Effector memory CD4-positive, alpha-beta T cell (primary cell): Measurements from ENCODE around the gene MPND.

Source experiments
- DNase-seq, 3 donors: peaks; one replicate each; pipeline ENCODE4 v3.0.0-alpha.2; 2020
- H3K27ac ChIP-seq: 2 replicates; pipeline ENCODE4 v1.7.0; 2013; ENCODE audit warnings: mild to moderate bottlenecking, low read length, moderate library complexity; ENCODE audit not compliant: insufficient read depth, poor library complexity, severe bottlenecking
- H3K27me3 ChIP-seq: replicated peaks from 2 replicates; pipeline ENCODE4 v1.7.0; 2013; ENCODE audit warnings: mild to moderate bottlenecking, low read length; ENCODE audit not compliant: insufficient read depth, control insufficient read depth, poor library complexity, severe bottlenecking
- H3K36me3 ChIP-seq: 2 replicates; pipeline ENCODE4 v1.7.0; 2013; ENCODE audit warnings: mild to moderate bottlenecking, low read length, moderate library complexity; ENCODE audit not compliant: control insufficient read depth, insufficient read depth
- H3K4me1 ChIP-seq: 2 replicates; pipeline ENCODE4 v1.7.0; 2013; ENCODE audit warnings: low read length, mild to moderate bottlenecking; ENCODE audit not compliant: control insufficient read depth, insufficient read depth, poor library complexity, severe bottlenecking
- H3K4me3 ChIP-seq: 2 replicates; pipeline ENCODE4 v1.7.0; 2013; ENCODE audit warnings: low read length, low read depth, mild to moderate bottlenecking; ENCODE audit not compliant: insufficient read depth, poor library complexity, severe bottlenecking
- H3K9me3 ChIP-seq: 2 replicates; pipeline ENCODE4 v1.7.0; 2013; ENCODE audit warnings: mild to moderate bottlenecking, low read length, moderate library complexity; ENCODE audit not compliant: control insufficient read depth

Gene MPND

DNA sequence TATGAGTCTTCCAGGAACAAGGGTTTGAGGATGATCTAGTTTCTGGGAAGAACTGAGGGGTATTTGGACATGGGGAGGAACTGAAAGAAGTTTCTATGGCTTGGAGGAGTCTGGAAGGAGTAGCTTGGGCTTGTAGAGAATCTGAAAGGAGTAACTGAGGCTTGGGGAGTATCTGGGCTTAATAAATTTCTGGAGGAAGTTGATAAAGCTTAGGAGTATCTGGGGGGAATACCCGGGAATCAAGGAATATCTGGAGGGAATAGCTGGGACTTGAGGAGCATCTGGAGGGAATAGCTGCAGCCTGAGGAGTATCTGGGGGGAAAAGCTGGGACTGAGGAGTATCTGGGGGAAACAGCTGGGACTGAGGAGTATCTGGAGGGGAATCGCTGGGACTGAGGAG, 22.9 kb upstream of the MPND start:
- no peak overlapping the region for H3K27ac ChIP-seq
- H3K27me3 ChIP-seq: no peaks in the 10 kb centered on the region
- DNase-seq: no peak
- H3K36me3 ChIP-seq: no peaks in the 10 kb centered on the region
- no peaks in the 10 kb centered on the region for H3K4me1 ChIP-seq
- no peaks in the 10 kb centered on the region for H3K9me3 ChIP-seq
- no peak overlapping the region for H3K4me3 ChIP-seq

DNA sequence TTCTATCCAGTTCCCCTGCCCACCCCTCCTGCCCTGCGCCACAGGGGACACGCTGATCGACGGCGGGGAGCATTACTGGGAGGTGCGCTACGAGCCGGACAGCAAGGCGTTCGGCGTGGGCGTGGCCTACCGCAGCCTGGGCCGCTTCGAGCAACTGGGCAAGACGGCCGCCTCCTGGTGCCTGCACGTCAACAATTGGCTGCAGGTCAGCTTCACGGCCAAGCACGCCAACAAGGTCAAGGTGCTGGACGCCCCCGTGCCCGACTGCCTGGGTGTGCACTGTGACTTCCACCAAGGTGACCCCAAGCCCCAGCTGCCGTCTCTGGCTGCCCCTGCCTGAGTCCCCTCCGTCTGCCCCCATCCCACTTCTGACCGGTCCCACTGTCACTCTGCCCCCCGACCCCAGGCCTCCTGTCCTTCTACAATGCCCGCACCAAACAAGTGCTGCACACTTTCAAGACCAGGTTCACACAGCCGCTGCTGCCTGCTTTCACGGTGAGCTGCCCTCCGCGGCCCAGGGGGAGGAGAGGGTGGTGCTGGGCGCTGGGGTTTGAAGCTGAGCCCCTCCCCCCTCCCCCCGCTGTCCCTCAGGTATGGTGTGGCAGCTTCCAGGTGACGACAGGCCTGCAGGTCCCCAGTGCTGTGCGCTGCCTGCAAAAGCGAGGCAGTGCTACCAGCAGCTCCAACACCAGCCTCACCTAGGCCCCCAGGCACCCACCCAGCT, 20.3 kb upstream of the MPND start:
- H3K27ac ChIP-seq: no peak overlapping the region
- no peak overlapping the region for H3K4me3 ChIP-seq
- no peak for DNase-seq
- H3K36me3 ChIP-seq: no peaks in the 10 kb centered on the region
- H3K27me3 ChIP-seq: no peaks in the 10 kb centered on the region
- peaks cover 13% of the 10 kb centered on the region for H3K4me1 ChIP-seq
- no peaks in the 10 kb centered on the region for H3K9me3 ChIP-seq

DNA sequence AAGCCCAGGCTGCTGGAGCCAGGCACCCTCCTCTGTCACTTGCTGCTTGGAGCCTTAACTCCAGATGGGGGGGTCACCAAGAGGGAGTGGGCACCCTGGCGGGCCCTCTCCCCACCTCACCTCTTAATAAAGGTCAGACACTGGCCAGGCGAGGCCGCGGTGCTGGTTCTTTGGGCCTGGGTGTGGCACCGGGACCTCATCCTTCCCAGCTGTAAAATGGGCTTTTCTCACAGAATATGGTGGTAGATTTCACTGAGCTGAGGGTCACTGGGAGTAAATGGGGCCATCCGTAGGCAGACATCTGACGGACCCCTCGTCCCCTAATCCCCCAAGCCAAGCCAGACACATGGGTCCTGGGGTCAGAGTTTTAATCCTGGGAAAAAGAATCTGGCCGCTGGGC, 19.7 kb upstream of the MPND start:
- no peak overlapping the region for H3K4me3 ChIP-seq
- no peaks in the 10 kb centered on the region for H3K36me3 ChIP-seq
- peaks cover 16% of the 10 kb centered on the region for H3K4me1 ChIP-seq
- no peaks in the 10 kb centered on the region for H3K27me3 ChIP-seq
- H3K27ac ChIP-seq: no peak overlapping the region
- no peak for DNase-seq
- no peaks in the 10 kb centered on the region for H3K9me3 ChIP-seq

DNA sequence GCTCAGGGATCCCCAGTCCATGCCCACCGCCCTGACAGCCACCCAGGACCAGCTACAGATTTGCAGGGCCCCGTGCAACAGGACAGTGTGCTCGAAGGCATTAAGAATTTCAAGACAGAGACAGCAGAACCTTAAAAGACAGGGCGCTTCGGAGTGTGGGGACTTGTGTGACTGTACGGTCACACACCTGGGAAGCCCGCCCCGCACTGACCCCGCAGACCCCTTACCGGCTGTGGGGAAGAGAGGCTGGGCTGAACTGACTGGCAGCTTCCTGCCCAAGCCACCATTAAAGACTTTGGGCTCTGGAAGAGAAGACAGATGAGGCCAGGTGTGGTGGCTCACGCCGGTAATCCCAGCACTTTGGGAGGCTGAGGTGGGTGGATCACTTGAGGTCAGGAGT, 19.1 kb upstream of the MPND start:
- Histone ChIP-seq H3K4me1 (peaks cover 19% of the 10 kb centered on the region), H3K27ac (no peak overlapping the region), H3K27me3 (no peaks in the 10 kb centered on the region), H3K4me3 (no peak overlapping the region), H3K36me3 (no peaks in the 10 kb centered on the region), H3K9me3 (no peaks in the 10 kb centered on the region)
- no peak for DNase-seq

DNA sequence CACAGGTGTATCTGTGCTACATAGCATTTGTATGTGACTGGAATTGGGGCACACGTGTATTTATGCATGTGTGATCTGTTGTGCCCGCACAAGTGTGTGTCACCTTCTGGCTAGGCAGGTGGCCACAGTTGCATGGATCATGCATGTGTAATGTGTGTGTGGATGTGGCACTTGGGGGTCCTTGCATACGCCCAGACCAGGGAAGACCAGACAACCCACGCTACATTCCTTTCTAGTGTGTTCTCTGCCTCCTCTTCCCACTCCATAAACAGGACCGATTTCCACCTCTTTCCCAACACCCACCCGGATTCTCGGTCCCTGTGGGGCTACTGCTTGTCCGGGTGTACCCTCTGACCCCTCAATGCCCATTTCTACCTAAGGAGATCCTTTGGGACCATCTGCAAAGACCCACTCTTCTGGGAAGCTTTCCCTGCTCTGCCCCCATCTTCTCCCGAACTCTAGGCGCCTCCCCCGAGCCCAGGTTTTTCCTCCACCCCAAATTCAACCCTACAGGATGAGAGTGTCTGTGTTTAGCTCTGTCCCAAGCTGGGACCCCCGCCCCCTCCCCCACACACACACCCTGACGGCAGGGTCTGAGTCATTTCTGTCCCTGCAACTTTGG, 17.0 kb upstream of the MPND start:
- Histone ChIP-seq H3K27me3 (no peaks in the 10 kb centered on the region), H3K4me1 (peaks cover 19% of the 10 kb centered on the region), H3K36me3 (no peaks in the 10 kb centered on the region), H3K4me3 (no peak overlapping the region), H3K27ac (no peak overlapping the region), H3K9me3 (no peaks in the 10 kb centered on the region)
- DNase-seq: no peak

DNA sequence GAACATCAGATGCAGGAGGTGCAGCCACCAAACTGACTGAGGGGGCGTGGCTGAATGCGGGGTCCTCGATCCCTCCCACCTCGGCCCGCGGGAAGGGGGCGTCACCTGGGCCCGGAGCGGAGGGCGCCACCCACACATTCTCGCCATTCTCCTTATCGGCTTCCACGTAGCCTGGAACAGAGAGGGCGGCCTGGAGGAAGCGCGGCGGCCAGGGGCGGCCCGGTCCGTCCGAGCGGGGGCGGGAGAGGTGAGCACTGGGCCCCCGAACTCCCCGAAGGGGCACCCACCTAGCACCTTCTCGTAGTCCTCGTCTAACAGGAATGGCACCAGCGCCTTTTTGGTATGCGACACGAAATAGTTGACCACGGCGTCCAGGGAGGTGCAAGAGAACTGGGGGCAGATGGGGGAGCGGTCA, 16.5 kb upstream of the MPND start:
- DNase-seq: no peak
- Histone ChIP-seq H3K36me3 (no peaks in the 10 kb centered on the region), H3K4me1 (peaks cover 19% of the 10 kb centered on the region), H3K4me3 (peak overlapping the region; percentile 45), H3K27ac (no peak overlapping the region), H3K9me3 (no peaks in the 10 kb centered on the region), H3K27me3 (no peaks in the 10 kb centered on the region)

DNA sequence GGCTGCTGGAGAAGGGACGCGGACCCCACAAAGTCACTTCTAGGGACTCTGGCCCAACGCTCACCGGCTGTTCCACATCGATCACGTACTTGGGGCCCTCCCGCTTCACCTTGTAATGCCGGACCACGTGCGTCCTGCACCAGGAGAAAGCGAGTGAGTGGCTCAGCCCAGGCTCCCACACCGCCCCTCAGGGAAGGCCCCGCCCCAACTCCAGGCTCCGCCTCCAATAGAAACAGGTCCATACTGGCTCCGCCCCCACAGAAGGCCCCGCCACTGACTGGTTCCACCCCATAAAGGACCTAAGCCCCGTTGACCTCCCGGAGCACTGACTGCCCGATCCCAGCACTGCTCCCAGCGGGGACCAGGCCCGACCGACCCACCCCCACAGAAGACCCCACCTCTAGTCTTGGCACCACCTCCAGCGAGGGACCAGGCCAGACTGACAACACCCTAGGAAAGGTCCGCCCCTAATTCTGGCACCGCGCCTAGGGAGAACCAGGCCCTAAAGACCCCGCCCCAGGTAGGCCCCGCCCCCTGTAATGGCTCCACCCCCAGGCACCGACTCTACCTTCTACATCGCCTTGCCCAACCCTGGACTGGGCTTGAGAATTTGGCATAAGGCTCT, 16.0 kb upstream of the MPND start:
- H3K36me3 ChIP-seq: no peaks in the 10 kb centered on the region
- H3K4me3 ChIP-seq: peak overlapping the region; percentile 45
- H3K9me3 ChIP-seq: no peaks in the 10 kb centered on the region
- peak; percentile 49 to 67 (median 51) for DNase-seq
- peaks cover 19% of the 10 kb centered on the region for H3K4me1 ChIP-seq
- H3K27me3 ChIP-seq: no peaks in the 10 kb centered on the region
- H3K27ac ChIP-seq: no peak overlapping the region

DNA sequence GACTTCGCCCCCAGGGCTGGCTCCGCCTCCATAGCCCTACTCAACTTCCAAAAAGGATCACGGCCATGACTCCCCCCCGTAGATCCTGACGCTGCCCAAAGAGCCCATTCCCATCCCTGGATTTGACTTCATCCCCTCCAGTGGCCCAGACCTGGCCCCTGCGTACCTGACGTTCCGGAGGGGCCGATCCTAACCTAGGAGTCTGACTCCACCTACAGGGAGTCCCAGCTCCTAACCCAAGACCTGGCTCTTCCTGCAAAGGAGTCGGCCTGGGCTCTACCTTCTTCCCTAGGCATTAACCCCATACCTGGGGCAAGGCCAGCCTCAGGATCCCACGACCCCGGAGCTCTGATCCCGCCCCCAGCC, 15.5 kb upstream of the MPND start:
- Histone ChIP-seq H3K27me3 (no peaks in the 10 kb centered on the region), H3K36me3 (no peaks in the 10 kb centered on the region), H3K4me1 (peaks cover 19% of the 10 kb centered on the region), H3K27ac (no peak overlapping the region), H3K4me3 (peak overlapping the region; percentile 45), H3K9me3 (no peaks in the 10 kb centered on the region)
- no peak for DNase-seq

DNA sequence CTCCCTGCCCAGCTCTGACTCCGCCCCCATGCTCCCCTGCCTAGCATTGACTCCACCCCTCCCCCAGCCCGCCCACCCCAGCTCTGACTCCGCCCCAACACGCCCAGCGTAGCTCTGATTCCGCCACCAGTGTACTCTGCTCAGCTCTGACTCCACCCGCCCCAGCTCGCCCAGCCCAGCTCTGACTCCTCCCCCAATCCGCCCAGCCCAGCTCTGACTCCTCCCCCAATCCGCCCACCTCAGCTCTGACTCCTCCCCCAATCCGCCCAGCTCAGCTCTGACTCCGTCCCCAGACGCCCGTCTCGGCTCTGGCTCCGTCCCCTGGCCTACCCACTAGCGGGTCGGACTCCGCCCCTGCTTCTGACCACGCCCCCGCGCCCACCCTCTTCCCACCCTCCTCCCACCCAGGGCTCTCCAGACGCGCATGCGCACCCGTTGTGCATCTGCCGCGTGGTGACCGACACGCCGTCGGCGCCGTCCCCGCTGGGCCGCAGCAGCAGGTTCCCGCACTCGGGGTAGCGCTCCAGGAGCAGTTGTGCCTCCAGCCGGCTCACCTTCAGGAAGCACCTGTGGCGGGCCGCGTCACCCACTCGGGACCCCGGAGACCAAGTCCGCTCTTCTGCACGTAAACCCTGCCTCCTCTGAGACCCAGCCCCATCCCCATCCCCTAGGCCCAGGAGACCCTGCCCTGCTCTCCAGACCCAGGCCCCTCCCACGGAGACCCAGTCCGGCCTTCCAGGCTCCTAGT, 14.9 kb upstream of the MPND start:
- Histone ChIP-seq H3K9me3 (no peaks in the 10 kb centered on the region), H3K4me1 (peaks cover 19% of the 10 kb centered on the region), H3K4me3 (peak overlapping the region; percentile 45), H3K36me3 (no peaks in the 10 kb centered on the region), H3K27me3 (no peaks in the 10 kb centered on the region), H3K27ac (peak overlapping the region; percentile 48)
- peak; percentile 91 for DNase-seq
